Peyer's patch (tissue), 4 donors: ENCODE data around the gene NUP214.

Experiments used
- CTCF ChIP-seq, 6 experiments: fragments of 450-650 bp in 4 of 6; fragments of 200-600 bp in 2 of 6; sonication (generic) in 1 of 6; IDR thresholded peaks; one replicate each; pipeline ENCODE4 v1.5.1; 2017 to 2019; ENCODE audit warnings: antibody characterized with exemption in 6 of 6, mild to moderate bottlenecking in 3 of 6, moderate library complexity in 1 of 6
- POLR2A ChIP-seq, 2 donors: fragments of 450-650 bp; IDR thresholded peaks; one replicate each; pipeline ENCODE4 v1.5.1; 2017; ENCODE audit warnings: antibody characterized with exemption in 2 of 2, mild to moderate bottlenecking in 2 of 2, moderate library complexity in 2 of 2

- TF ChIP-seq CTCF (IDR thresholded peaks at IDR 0.05): no peak
- TF ChIP-seq POLR2A (IDR thresholded peaks at IDR 0.05): no peak
Observed at GRCh38 chr9:131122158-131122557, 3.2 kb upstream of the NUP214 start.
